Uterus (tissue), 4 donors: Measurements from ENCODE around the gene IFITM5. TPM values are rescaled to one million over a fixed set of nuclear protein-coding genes. Genes with fewer than 3 reads are reported as not detected.

ENCODE experiments used
- DNase-seq, 2 donors: peaks; one replicate each; pipeline ENCODE4 v3.0.0-alpha.2; 2019 to 2020
- H3K27ac ChIP-seq, 2 donors: fragments of 200-600 bp; sonication (generic); 1 replicate in 1 of 2; 2 replicates in 1 of 2; pipeline ENCODE4 v1.5.1; 2016 to 2018
- H3K27me3 ChIP-seq, 2 donors: fragments of 200-600 bp; sonication (generic); one replicate each; pipeline ENCODE4 v1.5.1; 2018 to 2019; ENCODE audit warnings: control low read depth in 1 of 2
- H3K36me3 ChIP-seq, 2 donors: fragments of 200-600 bp; sonication (generic); one replicate each; pipeline ENCODE4 v1.5.1; 2019; ENCODE audit warnings: control low read depth in 1 of 2
- H3K4me1 ChIP-seq, 2 donors: fragments of 200-600 bp; sonication (generic); one replicate each; pipeline ENCODE4 v1.5.1; 2018 to 2019; ENCODE audit warnings: control low read depth in 1 of 2
- H3K4me3 ChIP-seq, 2 donors: fragments of 200-600 bp; sonication (generic); 1 replicate in 1 of 2; 2 replicates in 1 of 2; pipeline ENCODE4 v1.5.1; 2018 to 2019; ENCODE audit warnings: mild to moderate bottlenecking in 1 of 2
- H3K9me3 ChIP-seq, 2 donors: fragments of 200-600 bp; sonication (generic); one replicate each; pipeline ENCODE4 v1.5.1; 2019; ENCODE audit warnings: control low read depth in 1 of 2
- CTCF ChIP-seq, 4 experiments: fragments of 200-600 bp in 2 of 4; fragments of 450-650 bp in 2 of 4; sonication (generic) in 2 of 4; IDR thresholded peaks; one replicate each; pipeline ENCODE4 v1.5.1; 2016 to 2019; ENCODE audit warnings: antibody characterized with exemption in 4 of 4, mild to moderate bottlenecking in 2 of 4, moderate library complexity in 1 of 4
- POLR2A ChIP-seq, 2 donors: fragments of 450-650 bp; IDR thresholded peaks; one replicate each; pipeline ENCODE4 v1.6.1; 2016; ENCODE audit warnings: antibody characterized with exemption in 2 of 2, mild to moderate bottlenecking in 1 of 2, moderate library complexity in 1 of 2
- intact Hi-C: fragments of 100-400 bp; cut with DNase I; formaldehyde crosslinking; loops from one replicate; pipeline ENCODE4 v1.15.1; 2023; ENCODE audit warnings: low total_unique reads
- total RNA-seq, 4 donors: library from RNA; depleted of rRNA in 3 of 4; stranded (reverse); fragments of >200 nt in 3 of 4; gene quantifications; one replicate each; pipeline versions ENCODE4 v1.1.0 to v1.2.4, GENCODE V29; 2014 to 2023
- donor health status: DM: yes; HTN: yes; CAD: no.

Gene IFITM5
- total RNA-seq, 4 donors from 2014 or later, result not detected

DNA sequence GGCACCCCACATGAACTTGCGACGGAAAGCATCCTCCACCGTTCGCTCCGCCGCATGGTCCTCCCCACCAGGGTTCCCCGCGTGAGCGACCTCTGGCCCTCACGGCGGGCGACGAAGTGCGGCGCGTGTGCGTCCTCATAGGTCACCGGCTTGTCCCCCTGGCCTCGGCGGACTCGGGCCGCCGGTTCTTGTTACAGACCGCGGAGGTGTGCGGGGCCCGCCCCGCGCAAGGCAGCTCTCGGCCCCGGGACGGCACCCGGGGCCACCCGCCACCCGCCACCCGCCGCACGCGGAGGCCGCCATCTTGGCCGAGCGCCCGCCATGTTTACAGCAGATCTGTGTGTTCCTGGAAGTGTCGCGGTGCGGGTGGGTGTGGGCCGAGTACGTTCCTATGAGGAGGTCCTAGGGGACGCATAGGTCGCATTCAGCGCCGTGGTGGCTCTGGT is 4.8 kb upstream of the IFITM5 start:
- no peak for TF ChIP-seq CTCF (IDR thresholded peaks at IDR 0.05)
- TF ChIP-seq POLR2A (IDR thresholded peaks at IDR 0.05), result no peak
- Histone ChIP-seq H3K27me3 (peaks cover 0 to 5% of the 10 kb centered on the region in 2 donors), H3K4me1 (no peaks in the 10 kb centered on the region), H3K9me3 (no peaks in the 10 kb centered on the region), H3K27ac (no peak overlapping the region), H3K36me3 (no peaks in the 10 kb centered on the region), H3K4me3 (no peak overlapping the region)
- intact Hi-C loops, result no loop called here
- no peak for DNase-seq

GRCh38 chr11:303363-303762 is 4.0 kb upstream of the IFITM5 start:
- Histone ChIP-seq H3K36me3 (no peaks in the 10 kb centered on the region), H3K4me3 (no peak overlapping the region), H3K27ac (no peak overlapping the region), H3K4me1 (no peaks in the 10 kb centered on the region), H3K27me3 (peaks cover 0 to 5% of the 10 kb centered on the region in 2 donors), H3K9me3 (no peaks in the 10 kb centered on the region)
- intact Hi-C loops, result no loop called here
- TF ChIP-seq CTCF (IDR thresholded peaks at IDR 0.05), result no peak
- no peak for TF ChIP-seq POLR2A (IDR thresholded peaks at IDR 0.05)
- no peak for DNase-seq

GRCh38 chr11:299951-300735 is 817 bp upstream of the IFITM5 start:
- TF ChIP-seq POLR2A (IDR thresholded peaks at IDR 0.05), result no peak
- peak in 1 of 4 experiments; percentile 4 for TF ChIP-seq CTCF (IDR thresholded peaks at IDR 0.05)
- Histone ChIP-seq H3K36me3 (no peaks in the 10 kb centered on the region), H3K9me3 (no peaks in the 10 kb centered on the region), H3K4me3 (no peak overlapping the region), H3K4me1 (no peaks in the 10 kb centered on the region), H3K27ac (no peak overlapping the region), H3K27me3 (peaks cover 0 to 5% of the 10 kb centered on the region in 2 donors)
- DNase-seq, result no peak
- intact Hi-C loops, result no loop called here

DNA sequence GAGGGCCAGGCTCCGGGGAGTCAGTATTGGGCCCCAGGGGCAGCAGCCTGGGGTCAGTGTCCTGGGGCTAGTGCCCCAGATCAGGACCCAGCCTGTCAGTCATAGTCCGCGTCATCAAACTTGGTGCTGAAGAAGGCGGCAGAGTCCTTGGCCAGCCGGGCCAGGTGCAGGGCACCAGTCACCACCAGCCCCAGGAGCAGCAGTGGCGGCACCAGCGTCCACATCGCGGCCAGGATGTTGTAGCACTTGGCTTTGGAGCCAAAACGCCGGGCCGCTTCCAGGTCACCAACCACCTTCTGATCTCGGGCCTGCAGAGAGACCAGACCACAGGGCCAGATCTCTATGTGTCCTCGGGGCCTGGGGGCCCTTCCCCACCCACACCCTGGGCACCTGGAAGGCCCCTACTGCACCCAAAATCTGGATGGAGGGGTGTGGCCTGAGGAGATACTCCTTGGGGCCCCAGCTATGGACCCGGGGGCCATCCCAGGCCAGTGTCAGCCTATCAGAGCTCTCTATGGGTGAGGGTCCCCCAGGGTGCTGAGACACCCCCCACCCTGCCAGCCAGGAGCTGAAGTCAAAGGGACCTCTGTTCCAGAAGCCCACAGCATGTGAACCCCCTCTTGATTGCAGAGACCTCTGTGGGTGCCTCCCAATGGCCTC is 790 bp downstream of the IFITM5 start:
- TF ChIP-seq POLR2A (IDR thresholded peaks at IDR 0.05), result no peak
- no peak for TF ChIP-seq CTCF (IDR thresholded peaks at IDR 0.05)
- Histone ChIP-seq H3K36me3 (no peaks in the 10 kb centered on the region), H3K4me1 (no peaks in the 10 kb centered on the region), H3K9me3 (no peaks in the 10 kb centered on the region), H3K27ac (no peak overlapping the region), H3K4me3 (no peak overlapping the region), H3K27me3 (peaks cover 0 to 5% of the 10 kb centered on the region in 2 donors)
- intact Hi-C loops, result no loop called here
- DNase-seq, result peak in 1 of 2 donors; percentile 13
